K562 treated with DMSO at 1 percent for 48 hours (cell line): ENCODE results near the gene TBCEL. TPM values are rescaled to one million over a fixed set of nuclear protein-coding genes. Genes with fewer than 3 reads are reported as not detected.

ENCODE experiments used
- total RNA-seq: library from RNA; unstranded; fragments of 300-600 nt; gene quantifications from 2 replicates; pipeline ENCODE4 v1.2.3, GENCODE V29; 2022; ENCODE audit warnings: low replicate concordance; ENCODE audit errors: extremely low read depth

The TBCEL gene
- not detected in 2 replicates for total RNA-seq

GRCh38 chr11:121023848-121024751 lies at the start of gene TBCEL:
TBCEL (plus strand) TSS chr11:121024102; CDS start chr11:121045691, 21,589 bp downstream.

GRCh38 chr11:121100943-121101342 lies 77.0 kb downstream of the TBCEL start, which contains the start of gene TECTA:
TECTA (plus strand) TSS chr11:121101243; CDS start chr11:121102666, 1,423 bp downstream.

Other genes with a start within 250 kb of the TBCEL start
- gene TECTA, start 77.1 kb downstream of the TBCEL start, total RNA-seq, result not detected in 2 replicates